Superior temporal gyrus (tissue), 1 donor: Measurements from ENCODE around the gene SEZ6L2.
"Not testable (repeated sequence)": the region's sequence is repeated elsewhere in the genome, so short reads cannot be mapped to it uniquely, and the experiment has no call there.

Experiments used
- DNase-seq: peaks from one replicate; pipeline ENCODE4 v3.0.0-alpha.2; 2016; ENCODE audit errors: extremely low spot score

The SEZ6L2 gene

GRCh38 chr16:29899516-29900101 lies at the start of gene SEZ6L2:
SEZ6L2 (minus strand) TSS chr16:29899550; CDS start chr16:29899019, 531 bp downstream.
- DNase-seq = peak; percentile 82

- no peak for DNase-seq
Observed at GRCh38 chr16:29947897-29948296, 48.5 kb upstream of the SEZ6L2 start.

- DNase-seq = no peak
Observed at GRCh38 chr16:29943846-29944799, 44.8 kb upstream of the SEZ6L2 start.

- peak; percentile 13 for DNase-seq
Observed at GRCh38 chr16:29940656-29941055, 41.3 kb upstream of the SEZ6L2 start.

GRCh38 chr16:29931750-29932149 lies 32.4 kb upstream of the SEZ6L2 start:
- DNase-seq = not testable (repeated sequence)

GRCh38 chr16:29927070-29927905 lies 27.9 kb upstream of the SEZ6L2 start:
- no peak for DNase-seq

- no peak for DNase-seq
Observed at GRCh38 chr16:29926711-29927052, 27.3 kb upstream of the SEZ6L2 start.

GRCh38 chr16:29925781-29926710 lies 26.7 kb upstream of the SEZ6L2 start, which contains the start of gene KCTD13:
KCTD13 (minus strand) TSS chr16:29926226; CDS start chr16:29926033, 193 bp downstream.
- peak; percentile 89 for DNase-seq

GRCh38 chr16:29925105-29925756 lies 25.9 kb upstream of the SEZ6L2 start:
- DNase-seq = no peak

GRCh38 chr16:29922986-29923501 lies 23.7 kb upstream of the SEZ6L2 start:
- no peak for DNase-seq

- DNase-seq = no peak
Observed at GRCh38 chr16:29922326-29922725, 23.0 kb upstream of the SEZ6L2 start.

GRCh38 chr16:29921034-29921385 lies 21.7 kb upstream of the SEZ6L2 start:
- no peak for DNase-seq

- DNase-seq = peak; percentile 86
Observed at GRCh38 chr16:29920288-29921033, 21.1 kb upstream of the SEZ6L2 start.

- DNase-seq = no peak
Observed at GRCh38 chr16:29916979-29917378, 17.6 kb upstream of the SEZ6L2 start.

GRCh38 chr16:29915590-29916247 lies 16.4 kb upstream of the SEZ6L2 start:
- DNase-seq = no peak

GRCh38 chr16:29913514-29913913 lies 14.2 kb upstream of the SEZ6L2 start:
- no peak for DNase-seq

GRCh38 chr16:29912087-29912486 lies 12.7 kb upstream of the SEZ6L2 start:
- no peak for DNase-seq

GRCh38 chr16:29911676-29912010 lies 12.3 kb upstream of the SEZ6L2 start:
- DNase-seq = no peak
